ENCODE results near the gene PLA2G7.

Gene PLA2G7

DNA sequence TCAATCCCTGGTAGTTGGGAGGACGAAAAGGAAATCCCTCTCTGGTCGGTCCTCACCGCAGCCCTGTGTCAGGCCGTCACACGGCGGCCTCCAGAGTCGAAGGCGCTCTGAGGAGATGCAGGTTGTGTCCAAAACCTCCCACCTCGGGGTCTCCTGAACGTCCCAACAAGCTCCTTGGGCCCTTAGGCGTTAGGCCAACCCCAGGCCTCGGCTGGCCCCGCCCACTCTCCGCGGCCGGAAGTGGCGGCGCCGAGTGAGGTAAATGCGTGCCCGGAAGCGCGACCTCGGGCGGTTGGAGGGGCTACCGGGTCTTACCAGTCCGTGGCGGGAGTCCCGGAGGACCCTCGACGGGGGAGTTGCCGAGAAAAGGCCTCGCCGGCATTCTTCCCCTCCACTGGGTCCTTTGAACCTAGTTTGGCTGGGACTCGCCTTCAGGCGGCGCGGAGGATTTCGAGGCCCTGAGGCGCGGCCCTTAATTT lies 47.5 kb downstream of the PLA2G7 start, which contains the start of gene TDRD6:
Gene TDRD6, plus strand, starts transcription at position 267 of the 479 bp plus-strand sequence. CDS start 244 bp downstream, outside the sequence.
- DNase-seq, result no peak

- DNase-seq, result no peak
Measured at GRCh38 chr6:46684771-46685170, 50.4 kb downstream of the PLA2G7 start.

DNA sequence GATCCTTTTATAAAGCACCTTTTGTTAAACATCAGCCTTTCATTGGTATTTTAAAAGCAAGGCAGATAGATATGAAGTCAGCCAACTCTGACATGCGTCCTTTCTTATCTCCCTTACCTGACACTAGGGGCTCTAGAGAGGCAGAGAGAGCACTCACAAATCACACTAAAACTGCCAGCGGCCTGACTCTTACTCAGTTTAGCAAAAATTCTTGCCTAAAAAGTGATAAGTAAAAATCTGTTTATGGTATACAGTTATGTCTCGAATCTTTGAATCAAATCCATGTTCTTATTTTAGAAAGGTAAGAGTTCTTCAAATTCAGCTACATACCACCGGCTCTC lies 57.9 kb downstream of the PLA2G7 start:
- DNase-seq, result no peak

DNA sequence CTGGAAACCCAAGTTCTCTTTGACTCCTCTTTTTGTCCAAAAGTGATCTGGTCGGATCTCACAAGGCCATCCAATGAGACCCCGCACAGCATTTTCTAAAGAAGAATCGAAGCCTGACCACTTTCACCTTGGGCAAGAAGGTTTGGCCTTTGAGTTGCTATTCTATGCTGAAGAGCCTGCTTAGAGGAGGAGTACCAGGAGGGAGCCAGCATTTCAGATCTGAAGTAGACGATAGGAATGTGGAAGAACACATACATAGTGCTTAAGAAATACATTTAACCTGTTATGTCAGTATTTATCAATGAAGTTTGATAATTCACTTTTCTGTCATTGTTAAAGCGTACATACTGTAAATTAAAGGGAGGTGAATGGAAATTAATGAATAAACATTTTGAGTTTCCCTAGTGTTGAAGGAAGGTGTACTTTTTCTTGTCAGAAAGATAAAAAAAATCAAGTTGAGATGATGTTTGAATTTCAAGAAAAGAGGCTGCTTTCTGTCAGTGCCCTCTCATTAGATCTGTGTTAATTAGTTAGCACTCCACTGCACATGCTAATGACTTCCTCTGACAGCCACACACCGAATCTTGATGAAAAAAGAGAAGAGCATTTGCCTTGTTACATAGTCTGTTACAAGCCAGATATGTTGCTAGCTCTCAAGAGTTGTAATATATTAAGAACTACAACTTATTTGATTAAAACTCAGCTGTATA lies 58.4 kb downstream of the PLA2G7 start:
- no peak for DNase-seq

- DNase-seq, result no peak
Measured at GRCh38 chr6:46674410-46674809, 60.8 kb downstream of the PLA2G7 start.

DNA sequence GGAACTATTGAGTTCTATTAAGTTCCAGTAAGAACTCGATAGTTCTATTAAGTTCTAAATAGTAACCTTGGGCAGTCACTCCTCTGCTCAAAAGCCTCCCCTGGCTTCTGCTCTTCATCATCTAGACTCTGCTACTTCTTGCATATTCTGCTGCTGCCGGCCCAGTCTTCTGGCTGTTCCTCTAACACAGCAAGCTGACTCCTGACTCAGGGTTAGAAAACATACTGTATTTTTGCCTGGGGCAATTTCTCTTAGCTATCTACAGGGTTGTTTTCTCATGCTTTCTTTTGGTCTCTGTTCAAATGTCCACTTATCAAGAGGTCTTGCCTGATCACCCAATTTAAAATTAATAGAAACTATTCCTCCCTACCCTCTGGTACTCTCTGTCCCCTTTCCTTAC lies 67.8 kb downstream of the PLA2G7 start:
- no peak for DNase-seq

- DNase-seq, result no peak
Measured at GRCh38 chr6:46661483-46661882, 73.7 kb downstream of the PLA2G7 start.

DNA sequence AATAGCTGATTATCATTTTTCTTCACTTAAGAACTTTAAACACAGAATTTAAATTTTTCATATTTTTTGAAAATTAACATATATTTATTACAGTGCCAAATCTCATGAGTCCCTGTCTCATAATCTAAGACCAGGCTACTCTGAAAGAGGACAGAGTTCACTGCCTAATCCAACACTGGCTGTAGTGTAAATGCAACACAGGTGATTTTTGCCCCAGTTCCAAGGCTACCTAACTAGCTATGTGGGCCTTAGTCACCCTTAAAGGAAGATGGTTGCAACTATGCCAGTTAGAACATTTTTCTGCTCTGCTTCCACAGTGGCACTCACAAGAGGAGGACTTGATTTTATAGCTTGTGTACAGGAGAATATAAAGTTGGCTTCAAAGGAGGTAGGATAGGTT lies 77.5 kb downstream of the PLA2G7 start:
- no peak for DNase-seq

- DNase-seq, result no peak
Measured at GRCh38 chr6:46655803-46656202, 79.4 kb downstream of the PLA2G7 start.
